ENCODE data around the gene MINDY3.

MINDY3 gene

DNA sequence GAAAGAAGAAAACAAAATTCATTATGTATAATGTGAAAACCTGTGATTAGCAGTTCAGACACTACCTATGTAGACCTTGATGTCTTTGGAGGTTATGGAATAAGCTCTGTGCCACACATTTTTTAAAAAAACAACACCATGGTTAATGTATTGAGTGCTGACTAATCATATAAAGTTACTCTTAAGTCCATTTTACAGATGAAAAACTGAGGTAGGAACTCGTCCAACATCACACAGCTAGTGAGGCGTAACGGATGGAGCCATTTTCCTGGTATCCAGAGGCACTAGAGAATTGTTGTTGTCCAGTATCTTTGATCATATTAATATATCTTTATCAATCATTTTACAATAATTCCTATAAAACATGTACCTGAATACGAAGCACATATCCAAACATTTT lies 67.5 kb downstream of the MINDY3 start (continued):
- TF ChIP-seq ZNF792 (tag by site-specific recombination; IDR thresholded peaks at IDR 0.05): no peak
- TF ChIP-seq, protein P1, sequence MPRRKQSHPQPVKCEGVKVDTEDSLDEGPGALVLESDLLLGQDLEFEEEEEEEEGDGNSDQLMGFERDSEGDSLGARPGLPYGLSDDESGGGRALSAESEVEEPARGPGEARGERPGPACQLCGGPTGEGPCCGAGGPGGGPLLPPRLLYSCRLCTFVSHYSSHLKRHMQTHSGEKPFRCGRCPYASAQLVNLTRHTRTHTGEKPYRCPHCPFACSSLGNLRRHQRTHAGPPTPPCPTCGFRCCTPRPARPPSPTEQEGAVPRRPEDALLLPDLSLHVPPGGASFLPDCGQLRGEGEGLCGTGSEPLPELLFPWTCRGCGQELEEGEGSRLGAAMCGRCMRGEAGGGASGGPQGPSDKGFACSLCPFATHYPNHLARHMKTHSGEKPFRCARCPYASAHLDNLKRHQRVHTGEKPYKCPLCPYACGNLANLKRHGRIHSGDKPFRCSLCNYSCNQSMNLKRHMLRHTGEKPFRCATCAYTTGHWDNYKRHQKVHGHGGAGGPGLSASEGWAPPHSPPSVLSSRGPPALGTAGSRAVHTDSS (tag by site-specific recombination; IDR thresholded peaks at IDR 0.05): no peak
- TF ChIP-seq ZSCAN23 (tag by site-specific recombination; IDR thresholded peaks at IDR 0.05): no peak

DNA sequence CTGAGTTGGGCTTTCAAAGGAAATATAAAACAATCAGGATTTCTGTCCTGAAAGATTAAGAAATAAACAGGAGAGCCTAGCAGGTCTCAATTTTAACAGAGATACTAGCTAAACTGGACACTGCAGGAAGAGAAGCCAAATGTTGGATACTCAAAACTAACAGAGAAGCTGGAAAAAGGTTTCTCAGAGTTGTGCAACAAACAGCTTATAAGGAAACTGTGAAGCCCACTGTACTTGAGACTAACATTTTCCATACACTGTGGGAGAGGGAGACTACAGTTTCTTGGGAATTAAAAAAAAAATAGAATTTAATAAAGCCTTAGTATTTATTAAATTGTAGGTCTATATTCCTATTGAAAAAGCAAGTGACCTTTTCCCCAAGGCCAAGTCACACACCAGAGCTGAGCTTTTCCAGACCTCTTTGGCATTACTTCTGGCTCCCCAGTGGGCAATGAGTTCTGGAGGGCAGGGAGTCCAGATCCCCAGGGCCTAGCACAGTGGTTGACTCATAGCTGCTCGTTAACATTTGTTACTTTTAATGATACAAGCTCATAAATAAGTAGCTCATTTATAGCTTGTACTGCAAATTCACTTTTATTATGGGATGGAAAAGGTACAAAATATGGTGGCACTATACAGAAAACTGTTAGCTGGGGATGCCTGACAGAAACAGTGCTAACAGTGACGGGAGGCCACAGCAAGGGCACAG lies 68.3 kb downstream of the MINDY3 start:
- H3K9me3 ChIP-seq (ENCODE audit: control insufficient read depth, insufficient read depth, low read depth, low read length): no peaks in the 10 kb centered on the region
- no peak overlapping the region for H3K4me3 ChIP-seq (ENCODE audit: low read depth, low read length)
- peaks cover 0 to 16% of the 10 kb centered on the region in 2 experiments; a peak in 1 of 3 replicates for H3K36me3 ChIP-seq (ENCODE audit: control insufficient read depth in 2 of 2, insufficient read depth in 1 of 2, low read length in 2 of 2)
- POLR2A ChIA-PET: no interaction called here
- CTCF ChIA-PET: interaction anchor here (0.6 to 1.3 kb wide), 3 partner anchors 12 to 364 kb away, joined by 3 read pairs; no protein-coding TSS in a partner anchor
- H3K4me1 ChIP-seq (ENCODE audit: control insufficient read depth, insufficient read depth, low read length): peaks cover 51% of the 10 kb centered on the region
- H3K27ac ChIP-seq (ENCODE audit: extremely low read depth, low read depth, low read length): no peak overlapping the region
- TF ChIP-seq ZEB2 (tag by site-specific recombination; IDR thresholded peaks at IDR 0.05) (peak; percentile 44; the same call in 1 of the 2 replicates), ZNF560 (tag by site-specific recombination; IDR thresholded peaks at IDR 0.05; ENCODE audit: borderline replicate concordance) (no peak), GLI2 (tag by site-specific recombination; IDR thresholded peaks at IDR 0.05; ENCODE audit: borderline replicate concordance, low read depth) (no peak), ZNF174 (tag by site-specific recombination; IDR thresholded peaks at IDR 0.05) (no peak), ZNF239 (tag by site-specific recombination; IDR thresholded peaks at IDR 0.05) (no peak), ZNF184 (tag by site-specific recombination; IDR thresholded peaks at IDR 0.05) (peak; percentile 66; the same call in 1 of the 2 replicates), ZNF629 (tag by site-specific recombination; IDR thresholded peaks at IDR 0.05) (peak; percentile 44), ZNF600 (tag by site-specific recombination; IDR thresholded peaks at IDR 0.05) (peak; percentile 42; the same call in 1 of the 2 replicates), IKZF3 (tag by site-specific recombination; IDR thresholded peaks at IDR 0.05) (peak; percentile 84), ZFHX2 (tag by site-specific recombination; conservative IDR thresholded peaks at IDR 0.05) (no peak), ZIC2 (tag by site-specific recombination; IDR thresholded peaks at IDR 0.05) (peak; percentile 95), ZNF664 (tag by site-specific recombination; IDR thresholded peaks at IDR 0.05) (peak; percentile 56; the same call in 1 of the 2 replicates), ZNF114 (tag by site-specific recombination; IDR thresholded peaks at IDR 0.05) (no peak), GLIS1 (tag by site-specific recombination; IDR thresholded peaks at IDR 0.05) (0 out of 2 replicates have a peak, but pooled peaks have one; percentile 31)
- TF ChIP-seq, protein P2, sequence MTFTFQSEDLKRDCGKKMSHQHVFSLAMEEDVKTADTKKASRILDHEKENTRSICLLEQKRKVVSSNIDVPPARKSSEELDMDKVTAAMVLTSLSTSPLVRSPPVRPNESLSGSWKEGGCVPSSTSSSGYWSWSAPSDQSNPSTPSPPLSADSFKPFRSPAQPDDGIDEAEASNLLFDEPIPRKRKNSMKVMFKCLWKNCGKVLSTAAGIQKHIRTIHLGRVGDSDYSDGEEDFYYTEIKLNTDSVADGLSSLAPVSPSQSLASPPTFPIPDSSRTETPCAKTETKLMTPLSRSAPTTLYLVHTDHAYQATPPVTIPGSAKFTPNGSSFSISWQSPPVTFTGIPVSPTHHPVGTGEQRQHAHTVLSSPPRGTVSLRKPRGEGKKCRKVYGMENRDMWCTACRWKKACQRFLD (tag by site-specific recombination; IDR thresholded peaks at IDR 0.05): no peak
- TF ChIP-seq, protein P3, sequence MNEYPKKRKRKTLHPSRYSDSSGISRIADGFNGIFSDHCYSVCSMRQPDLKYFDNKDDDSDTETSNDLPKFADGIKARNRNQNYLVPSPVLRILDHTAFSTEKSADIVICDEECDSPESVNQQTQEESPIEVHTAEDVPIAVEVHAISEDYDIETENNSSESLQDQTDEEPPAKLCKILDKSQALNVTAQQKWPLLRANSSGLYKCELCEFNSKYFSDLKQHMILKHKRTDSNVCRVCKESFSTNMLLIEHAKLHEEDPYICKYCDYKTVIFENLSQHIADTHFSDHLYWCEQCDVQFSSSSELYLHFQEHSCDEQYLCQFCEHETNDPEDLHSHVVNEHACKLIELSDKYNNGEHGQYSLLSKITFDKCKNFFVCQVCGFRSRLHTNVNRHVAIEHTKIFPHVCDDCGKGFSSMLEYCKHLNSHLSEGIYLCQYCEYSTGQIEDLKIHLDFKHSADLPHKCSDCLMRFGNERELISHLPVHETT (tag by site-specific recombination; IDR thresholded peaks at IDR 0.05): peak; percentile 69
- TF ChIP-seq, protein P4, sequence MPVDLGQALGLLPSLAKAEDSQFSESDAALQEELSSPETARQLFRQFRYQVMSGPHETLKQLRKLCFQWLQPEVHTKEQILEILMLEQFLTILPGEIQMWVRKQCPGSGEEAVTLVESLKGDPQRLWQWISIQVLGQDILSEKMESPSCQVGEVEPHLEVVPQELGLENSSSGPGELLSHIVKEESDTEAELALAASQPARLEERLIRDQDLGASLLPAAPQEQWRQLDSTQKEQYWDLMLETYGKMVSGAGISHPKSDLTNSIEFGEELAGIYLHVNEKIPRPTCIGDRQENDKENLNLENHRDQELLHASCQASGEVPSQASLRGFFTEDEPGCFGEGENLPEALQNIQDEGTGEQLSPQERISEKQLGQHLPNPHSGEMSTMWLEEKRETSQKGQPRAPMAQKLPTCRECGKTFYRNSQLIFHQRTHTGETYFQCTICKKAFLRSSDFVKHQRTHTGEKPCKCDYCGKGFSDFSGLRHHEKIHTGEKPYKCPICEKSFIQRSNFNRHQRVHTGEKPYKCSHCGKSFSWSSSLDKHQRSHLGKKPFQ (tag by site-specific recombination; IDR thresholded peaks at IDR 0.05): no peak
- TF ChIP-seq, protein P5, sequence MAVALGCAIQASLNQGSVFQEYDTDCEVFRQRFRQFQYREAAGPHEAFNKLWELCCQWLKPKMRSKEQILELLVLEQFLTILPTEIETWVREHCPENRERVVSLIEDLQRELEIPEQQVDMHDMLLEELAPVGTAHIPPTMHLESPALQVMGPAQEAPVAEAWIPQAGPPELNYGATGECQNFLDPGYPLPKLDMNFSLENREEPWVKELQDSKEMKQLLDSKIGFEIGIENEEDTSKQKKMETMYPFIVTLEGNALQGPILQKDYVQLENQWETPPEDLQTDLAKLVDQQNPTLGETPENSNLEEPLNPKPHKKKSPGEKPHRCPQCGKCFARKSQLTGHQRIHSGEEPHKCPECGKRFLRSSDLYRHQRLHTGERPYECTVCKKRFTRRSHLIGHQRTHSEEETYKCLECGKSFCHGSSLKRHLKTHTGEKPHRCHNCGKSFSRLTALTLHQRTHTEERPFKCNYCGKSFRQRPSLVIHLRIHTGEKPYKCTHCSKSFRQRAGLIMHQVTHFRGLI (tag by site-specific recombination; IDR thresholded peaks at IDR 0.05): no peak
- TF ChIP-seq, protein P6, sequence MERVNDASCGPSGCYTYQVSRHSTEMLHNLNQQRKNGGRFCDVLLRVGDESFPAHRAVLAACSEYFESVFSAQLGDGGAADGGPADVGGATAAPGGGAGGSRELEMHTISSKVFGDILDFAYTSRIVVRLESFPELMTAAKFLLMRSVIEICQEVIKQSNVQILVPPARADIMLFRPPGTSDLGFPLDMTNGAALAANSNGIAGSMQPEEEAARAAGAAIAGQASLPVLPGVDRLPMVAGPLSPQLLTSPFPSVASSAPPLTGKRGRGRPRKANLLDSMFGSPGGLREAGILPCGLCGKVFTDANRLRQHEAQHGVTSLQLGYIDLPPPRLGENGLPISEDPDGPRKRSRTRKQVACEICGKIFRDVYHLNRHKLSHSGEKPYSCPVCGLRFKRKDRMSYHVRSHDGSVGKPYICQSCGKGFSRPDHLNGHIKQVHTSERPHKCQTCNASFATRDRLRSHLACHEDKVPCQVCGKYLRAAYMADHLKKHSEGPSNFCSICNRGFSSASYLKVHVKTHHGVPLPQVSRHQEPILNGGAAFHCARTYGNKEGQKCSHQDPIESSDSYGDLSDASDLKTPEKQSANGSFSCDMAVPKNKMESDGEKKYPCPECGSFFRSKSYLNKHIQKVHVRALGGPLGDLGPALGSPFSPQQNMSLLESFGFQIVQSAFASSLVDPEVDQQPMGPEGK (tag by site-specific recombination; IDR thresholded peaks at IDR 0.05): peak; percentile 42; the same call in 1 of the 2 replicates
- TF ChIP-seq, protein P7, sequence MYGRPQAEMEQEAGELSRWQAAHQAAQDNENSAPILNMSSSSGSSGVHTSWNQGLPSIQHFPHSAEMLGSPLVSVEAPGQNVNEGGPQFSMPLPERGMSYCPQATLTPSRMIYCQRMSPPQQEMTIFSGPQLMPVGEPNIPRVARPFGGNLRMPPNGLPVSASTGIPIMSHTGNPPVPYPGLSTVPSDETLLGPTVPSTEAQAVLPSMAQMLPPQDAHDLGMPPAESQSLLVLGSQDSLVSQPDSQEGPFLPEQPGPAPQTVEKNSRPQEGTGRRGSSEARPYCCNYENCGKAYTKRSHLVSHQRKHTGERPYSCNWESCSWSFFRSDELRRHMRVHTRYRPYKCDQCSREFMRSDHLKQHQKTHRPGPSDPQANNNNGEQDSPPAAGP (tag by site-specific recombination; IDR thresholded peaks at IDR 0.05): no peak

All from HEK293 (cell line).